HG03457 (cell line): ENCODE data around the gene CDCA5.
"Not testable (repeated sequence)": the region's sequence is repeated elsewhere in the genome, so short reads cannot be mapped to it uniquely, and the experiment has no call there.

Source experiments
- ATAC-seq: cut with Tn5 transposase; IDR thresholded peaks from one replicate; pipeline ENCODE4 v1.9.1; 2021; ENCODE audit warnings: moderate number of reproducible peaks; ENCODE audit not compliant: unreplicated experiment

CDCA5 gene

DNA sequence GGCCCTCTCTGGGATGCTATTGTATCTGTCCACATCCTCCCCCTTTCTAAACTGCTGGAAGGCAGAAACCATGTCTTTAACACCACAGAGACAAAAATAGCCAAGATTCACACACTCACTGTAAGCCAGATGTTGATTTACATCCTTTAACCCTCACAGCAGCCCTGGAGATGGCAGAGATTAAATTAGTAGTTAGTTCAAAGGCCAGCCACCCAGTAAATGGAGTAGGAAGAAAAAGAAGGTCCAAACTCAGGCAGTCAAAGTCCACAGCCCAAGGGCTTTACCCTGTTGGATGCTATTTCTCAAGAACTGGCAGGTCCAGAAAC is 35.8 kb upstream of the CDCA5 start:
- ATAC-seq: no peak

DNA sequence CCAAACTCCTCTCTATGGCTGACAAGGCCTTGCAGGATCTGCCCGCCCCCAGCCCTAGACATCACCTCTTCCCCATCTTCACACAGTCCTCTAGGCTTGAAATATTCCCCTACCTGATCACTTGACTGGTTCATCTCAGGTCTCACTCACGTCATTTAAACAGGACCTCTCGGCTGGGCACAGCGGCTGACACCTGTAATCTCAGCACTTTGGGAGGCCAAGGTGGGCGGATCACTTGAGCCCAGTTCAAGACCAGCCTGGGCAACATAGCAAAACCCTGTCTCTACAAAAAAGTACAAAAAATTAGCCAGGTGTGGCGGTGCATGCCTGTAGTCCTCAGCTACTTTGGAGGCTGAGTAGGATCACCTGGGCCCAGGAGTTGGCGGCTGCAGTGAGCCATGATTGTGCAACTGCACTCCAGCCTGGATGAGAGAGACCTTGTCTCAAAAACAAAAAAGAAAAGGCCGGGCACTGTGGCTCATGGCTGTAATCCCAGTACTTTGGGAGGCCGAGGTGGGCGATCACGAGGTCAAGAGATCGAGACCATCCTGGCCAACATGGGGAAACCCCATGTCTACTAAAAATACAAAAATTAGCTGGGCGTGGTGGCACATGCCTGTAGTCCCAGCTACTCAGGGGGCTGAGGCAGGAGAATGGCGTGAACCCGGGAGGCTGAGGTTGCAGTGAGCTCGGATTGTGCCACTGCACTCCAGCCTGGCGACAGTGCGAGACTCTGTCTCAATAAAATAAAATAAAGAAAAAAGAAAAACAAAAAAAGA is 35.2 kb upstream of the CDCA5 start:
- ATAC-seq: not testable (repeated sequence)

DNA sequence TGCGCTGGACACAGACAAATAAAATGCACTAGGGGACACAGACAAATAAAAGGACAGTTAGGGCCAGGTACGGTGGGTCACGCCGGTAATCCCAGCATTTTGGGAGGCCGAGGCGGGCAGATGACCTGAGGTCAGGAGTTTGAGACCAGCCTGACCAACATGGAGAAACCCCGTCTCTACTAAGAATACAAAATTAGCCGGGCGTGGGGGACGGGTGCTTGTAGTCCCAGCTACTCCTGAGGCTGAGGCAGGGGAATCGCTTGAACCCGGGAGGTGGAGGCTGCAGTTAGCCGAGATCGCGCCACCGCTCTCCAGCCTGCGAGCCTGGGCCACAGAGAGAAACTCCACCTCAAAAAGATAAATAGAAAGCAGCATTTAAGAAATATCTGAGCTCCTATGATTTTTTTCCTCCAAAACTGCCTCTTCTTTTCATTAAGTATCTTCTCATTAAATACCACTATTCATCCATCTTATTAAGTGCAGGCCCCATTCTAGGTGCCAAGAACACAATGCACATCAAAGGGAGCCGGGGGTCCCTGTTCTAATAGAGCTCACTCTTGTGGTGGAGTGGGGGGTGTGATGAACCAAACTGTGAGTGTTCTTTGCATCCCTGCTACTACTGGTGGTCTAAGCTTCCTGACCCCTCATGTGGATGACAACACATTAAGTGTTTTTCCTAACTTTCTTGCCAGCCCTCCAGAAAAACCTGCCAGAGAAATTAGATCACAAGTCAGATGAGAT is 34.4 kb upstream of the CDCA5 start:
- no peak for ATAC-seq

DNA sequence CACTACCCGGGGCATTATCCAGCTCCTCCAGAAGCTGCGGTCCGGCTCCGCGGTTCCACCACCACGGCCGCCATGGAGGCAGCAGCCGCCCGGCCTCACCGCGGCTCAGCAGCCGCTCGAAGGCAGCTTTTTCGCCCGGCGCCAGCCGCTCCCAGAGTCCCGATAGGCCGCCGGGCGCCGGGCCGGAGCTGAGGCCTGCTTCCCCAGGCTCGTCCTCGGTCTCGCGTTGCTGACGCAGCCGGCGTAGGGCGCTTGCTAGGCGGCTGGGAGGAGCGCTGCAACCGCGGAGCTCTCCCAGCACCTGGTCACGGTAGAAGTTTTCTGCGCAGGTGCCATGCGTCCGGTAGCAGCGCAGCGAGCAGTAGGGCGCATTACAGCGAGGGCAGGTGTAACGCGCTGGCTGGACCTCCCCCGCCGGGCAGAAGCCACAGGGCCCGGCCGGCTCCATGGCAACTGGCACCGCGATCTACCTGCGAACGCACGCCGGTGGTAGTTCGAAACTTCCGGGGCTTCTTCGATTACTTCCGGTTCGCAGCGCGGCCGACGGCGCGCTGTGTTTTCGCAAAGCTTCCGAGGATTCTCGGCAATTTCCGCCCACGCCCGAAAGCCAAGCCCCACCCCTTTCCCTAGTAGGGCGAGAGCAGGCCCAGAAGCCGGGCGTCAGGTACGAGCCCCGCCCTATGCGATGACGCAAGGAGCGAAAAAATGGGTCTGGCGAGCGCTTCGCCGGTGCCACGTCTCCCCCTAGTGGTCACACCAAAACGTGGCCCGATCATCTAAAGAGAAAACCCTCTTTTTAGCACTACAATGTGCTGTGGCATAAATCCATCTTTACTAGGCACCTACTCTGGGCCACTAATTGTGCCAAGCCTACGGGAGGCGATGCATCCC is 33.6 kb upstream of the CDCA5 start, which contains the start of gene ZNHIT2:
Gene ZNHIT2, minus strand, starts transcription at position 496 of the 891 bp plus-strand sequence. Its CDS starts 48 bp downstream, at position 448.
- ATAC-seq: peak; percentile 42

DNA sequence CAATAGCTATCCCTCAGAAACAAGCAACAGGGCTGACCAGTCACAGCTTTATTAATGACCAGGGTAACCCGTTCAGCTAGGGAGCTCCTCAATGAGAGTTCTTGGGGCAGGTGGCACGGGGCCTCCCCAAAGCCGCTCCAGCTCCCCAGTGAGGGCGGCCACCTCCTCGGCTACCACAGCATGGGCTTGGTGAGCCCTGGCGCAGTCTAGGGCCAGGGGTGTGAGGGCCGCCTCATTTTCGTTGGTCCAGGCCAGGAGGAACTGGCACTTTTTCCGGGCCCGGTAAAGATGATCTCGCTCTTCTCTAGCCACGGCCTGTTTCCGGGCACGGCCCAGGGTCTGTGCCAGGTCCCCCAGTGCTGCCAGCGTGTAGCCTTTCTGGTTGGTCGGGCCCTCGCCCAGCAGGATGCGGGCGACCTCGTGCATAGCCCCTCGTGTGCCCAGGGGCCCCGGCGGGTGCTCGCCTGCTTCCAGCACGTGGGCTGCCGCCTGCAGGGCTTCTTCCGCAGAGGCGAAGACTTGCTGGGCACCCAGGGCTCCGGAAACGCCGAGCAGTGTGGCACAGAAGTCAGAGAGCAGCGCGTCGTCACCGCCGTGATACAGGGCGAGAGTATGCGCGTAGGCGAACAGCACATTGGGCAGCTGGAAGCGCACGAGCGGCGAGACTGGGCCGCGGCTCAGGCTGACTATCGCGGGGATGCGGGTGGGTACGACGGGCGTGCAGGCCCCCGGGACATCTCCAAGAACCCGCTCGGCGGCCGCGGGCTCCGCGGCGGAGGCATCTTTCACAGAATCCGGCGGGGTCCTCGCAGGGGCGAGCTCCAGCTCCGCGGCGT is 32.7 kb upstream of the CDCA5 start:
- no peak for ATAC-seq

DNA sequence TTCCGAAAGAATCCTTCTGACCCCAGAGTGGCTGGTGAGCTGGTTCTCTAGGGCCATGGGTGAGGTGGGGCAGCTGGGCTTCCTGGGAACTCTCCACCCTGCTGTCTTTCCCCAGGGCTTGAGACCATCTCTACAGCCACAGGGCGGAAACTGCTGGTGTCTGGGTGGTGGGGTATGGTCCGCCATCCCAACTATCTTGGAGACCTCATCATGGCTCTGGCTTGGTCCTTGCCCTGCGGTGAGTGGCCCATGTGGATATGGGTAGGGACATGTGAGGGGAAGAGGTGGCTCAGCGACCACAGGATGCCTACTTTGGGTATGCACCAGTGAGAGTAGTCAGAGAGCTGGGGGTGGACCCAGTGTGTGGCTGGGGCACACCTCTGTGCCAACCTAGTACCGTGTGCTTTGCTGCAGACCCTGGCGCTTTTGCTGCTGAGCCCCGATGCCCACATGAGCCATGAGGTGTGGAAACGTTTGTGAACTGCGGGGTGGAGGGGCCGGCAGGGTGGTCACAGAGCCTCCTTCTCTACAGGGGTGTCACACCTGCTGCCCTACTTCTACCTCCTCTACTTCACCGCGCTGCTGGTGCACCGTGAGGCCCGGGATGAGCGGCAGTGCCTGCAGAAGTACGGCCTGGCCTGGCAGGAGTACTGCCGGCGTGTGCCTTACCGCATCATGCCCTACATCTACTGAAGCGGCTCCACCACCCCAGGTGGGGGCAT is 31.7 kb upstream of the CDCA5 start:
- no peak for ATAC-seq

DNA sequence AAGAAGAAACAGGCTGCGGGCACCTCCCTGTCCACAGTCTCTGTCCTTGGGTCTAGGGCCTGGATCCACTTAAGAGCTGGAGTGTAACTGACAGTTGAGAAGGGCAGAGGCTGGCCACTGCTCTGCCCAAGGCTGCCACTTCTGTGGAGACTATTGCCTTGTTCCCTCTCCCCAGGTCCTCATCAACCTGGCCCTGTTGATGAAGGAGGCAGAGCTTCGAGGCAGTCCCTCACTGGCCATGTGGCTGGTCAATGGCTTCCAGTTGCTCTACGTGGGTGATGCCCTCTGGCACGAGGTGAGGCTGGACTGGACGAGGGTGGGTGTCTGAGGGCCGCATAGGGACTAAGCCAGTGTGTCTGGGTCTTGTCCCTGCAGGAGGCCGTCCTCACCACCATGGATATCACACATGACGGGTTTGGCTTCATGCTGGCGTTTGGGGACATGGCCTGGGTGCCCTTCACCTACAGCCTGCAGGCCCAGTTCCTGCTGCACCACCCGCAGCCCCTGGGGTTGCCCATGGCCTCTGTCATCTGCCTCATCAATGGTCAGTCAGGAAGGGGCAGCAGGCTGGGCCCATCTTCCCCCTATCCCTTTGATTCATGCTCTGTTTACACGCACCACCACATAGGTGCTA is 30.8 kb upstream of the CDCA5 start:
- ATAC-seq: no peak

DNA sequence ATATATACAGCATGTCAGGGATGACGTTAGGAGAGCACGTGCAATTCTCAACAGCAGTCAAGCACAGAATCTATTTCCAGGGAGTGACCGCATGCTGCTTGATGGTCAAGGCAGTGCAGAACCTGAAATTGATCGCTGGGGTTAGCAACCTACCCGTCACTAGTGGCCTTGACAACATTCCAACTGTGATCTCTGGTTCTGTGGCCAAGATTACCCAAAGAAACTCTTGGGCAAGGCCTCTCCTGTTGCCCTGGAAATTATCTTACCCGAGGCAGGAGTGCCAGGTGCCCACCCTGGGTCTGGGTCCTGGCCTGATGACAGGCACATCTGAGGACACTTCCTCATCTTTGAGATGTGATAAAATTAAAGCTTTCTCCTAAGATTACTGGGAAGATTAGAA is 30.0 kb upstream of the CDCA5 start:
- ATAC-seq: no peak

DNA sequence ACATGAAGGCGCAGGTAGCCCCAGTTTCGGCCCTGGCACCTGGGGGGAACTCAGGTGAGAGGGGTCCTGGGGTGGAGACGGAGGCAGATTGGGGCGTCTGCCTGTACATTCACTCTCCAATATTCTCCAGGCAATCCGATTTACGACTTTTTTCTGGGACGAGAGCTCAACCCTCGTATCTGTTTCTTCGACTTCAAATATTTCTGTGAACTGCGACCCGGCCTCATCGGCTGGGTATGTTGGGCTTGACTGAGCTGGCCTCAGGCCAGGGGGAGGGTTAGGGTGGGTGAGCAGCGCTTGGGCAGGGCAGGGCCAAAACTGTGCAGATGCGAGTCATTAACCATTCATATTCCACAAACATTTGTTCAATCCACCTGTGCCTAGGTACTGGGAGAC is 29.5 kb upstream of the CDCA5 start:
- ATAC-seq: no peak

DNA sequence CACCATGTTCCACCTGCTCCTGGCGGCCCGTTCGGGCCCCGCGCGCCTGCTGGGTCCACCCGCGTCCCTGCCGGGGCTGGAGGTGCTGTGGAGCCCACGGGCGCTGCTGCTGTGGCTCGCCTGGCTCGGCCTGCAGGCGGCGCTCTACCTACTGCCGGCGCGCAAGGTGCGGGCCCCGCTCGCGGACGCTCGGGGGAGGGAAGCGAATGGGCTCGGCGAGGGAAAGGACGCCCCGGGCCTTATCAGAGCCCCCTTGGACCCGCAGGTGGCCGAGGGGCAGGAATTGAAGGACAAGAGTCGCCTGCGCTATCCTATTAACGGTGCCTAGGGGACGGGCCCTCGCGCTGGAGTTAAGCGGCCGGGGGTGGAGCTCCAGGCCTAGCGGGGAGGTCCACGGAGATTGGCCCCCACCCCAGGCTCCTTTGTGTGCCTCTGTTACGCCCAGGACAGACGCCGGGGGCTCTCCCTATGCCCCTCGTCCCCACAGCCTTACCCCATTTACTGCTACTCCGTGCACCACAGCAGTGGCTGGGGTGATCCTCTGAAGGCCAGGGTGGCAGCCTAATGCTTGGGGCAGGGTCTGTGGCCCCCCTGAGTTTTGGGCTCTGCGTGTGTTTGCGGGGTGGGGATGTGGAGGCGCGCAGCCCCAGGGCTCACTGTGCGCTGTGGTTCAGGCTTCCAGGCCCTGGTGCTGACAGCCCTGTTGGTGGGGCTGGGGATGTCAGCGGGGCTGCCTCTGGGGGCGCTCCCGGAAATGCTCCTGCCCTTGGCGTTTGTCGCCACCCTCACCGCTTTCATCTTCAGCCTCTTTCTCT is 28.9 kb upstream of the CDCA5 start:
- ATAC-seq: no peak

DNA sequence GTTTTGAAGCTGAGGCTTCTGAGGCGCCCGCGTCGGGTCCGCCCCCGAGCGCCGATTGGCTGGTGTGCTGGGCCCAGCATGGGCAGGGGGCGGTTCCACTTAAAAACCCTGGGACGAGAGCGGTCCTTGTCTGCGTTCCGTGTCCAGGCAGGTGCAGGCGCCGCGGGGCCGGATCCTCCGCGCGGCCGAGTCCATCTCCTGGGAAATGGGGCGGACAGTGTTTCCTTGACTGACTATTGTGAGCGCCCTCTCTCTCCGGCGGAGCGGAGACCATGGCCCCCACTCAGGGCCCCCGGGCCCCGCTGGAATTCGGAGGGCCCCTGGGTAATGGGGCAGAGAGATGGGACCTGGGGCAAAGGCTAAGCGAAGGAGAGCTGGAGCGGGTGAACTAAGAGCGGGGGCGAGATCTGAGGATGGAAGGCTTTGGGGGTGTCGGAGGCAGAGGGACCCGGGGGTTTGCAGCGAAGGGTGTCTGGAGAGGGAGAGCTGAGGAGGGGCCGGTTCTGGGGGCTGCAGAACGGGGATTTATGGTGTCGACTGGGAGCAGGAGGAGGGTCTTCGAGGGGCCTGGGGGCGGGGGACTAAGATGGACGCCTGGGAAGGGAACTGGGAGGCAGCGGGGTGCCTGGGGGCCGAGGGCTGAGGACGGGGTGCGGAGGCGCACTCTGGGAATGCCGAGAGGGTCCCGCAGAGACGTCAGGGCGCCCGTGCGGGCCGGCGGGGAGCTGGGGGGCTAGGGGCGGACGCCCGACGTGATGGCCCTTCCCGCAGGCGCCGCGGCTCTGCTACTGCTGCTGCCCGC is 28.1 kb upstream of the CDCA5 start, which contains the start of gene TM7SF2:
Gene TM7SF2, plus strand, starts transcription at position 129 of the 802 bp plus-strand sequence. Its CDS starts 144 bp downstream, at position 273.
- ATAC-seq: peak; percentile 38

DNA sequence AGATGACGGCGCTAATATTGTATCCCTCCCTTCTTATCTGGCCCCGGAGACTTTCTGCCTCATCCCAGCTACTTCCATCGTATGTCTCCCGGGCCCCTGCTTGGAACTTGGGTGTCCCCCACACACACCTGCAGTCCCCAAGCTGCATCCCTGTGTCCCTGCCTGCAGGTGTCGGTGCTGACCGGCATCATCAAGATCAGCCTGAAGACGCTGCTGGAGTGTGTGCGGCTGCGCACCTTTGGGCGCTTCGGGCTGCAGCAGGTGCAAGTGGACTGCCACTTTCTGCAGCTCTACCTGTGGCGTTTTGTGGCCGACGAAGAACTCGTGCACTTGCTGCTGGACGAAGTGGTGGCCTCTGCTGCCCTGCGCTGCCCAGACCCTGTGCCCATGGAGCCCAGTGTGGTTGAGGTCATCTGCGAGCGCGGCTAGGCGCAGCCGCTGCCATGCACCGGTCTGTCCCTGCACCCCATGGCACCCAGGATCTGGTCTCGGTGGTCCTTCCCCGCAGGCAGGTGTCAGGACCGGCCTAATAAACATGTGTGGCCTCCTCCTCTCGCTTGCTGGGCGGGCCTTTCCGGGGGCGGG is 27.4 kb upstream of the CDCA5 start:
- ATAC-seq: no peak

DNA sequence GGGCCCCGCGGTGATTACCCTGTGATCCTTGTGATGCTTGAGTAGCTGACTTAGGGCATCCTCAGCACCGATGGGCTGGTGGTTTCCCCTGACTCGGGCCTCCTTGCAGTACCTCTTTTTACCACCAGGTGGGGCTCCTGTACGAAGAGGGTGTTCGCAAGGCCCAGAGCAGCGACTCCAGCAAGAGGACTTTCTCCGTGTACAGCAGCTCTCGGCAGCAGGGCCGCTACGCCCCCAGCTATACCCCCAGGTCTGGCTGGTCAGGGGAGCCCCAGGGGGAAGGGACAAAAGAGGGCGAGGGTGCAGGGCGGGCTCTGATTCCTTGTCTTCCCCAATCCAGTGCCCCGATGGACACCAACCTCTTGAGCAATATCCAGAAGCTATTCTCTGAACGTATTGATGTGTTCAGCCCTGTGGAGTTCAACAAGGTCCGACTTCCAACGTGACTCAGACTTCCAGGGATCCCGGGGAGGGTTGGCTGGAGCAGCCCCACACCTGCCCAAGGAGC is 26.6 kb upstream of the CDCA5 start:
- no peak for ATAC-seq

DNA sequence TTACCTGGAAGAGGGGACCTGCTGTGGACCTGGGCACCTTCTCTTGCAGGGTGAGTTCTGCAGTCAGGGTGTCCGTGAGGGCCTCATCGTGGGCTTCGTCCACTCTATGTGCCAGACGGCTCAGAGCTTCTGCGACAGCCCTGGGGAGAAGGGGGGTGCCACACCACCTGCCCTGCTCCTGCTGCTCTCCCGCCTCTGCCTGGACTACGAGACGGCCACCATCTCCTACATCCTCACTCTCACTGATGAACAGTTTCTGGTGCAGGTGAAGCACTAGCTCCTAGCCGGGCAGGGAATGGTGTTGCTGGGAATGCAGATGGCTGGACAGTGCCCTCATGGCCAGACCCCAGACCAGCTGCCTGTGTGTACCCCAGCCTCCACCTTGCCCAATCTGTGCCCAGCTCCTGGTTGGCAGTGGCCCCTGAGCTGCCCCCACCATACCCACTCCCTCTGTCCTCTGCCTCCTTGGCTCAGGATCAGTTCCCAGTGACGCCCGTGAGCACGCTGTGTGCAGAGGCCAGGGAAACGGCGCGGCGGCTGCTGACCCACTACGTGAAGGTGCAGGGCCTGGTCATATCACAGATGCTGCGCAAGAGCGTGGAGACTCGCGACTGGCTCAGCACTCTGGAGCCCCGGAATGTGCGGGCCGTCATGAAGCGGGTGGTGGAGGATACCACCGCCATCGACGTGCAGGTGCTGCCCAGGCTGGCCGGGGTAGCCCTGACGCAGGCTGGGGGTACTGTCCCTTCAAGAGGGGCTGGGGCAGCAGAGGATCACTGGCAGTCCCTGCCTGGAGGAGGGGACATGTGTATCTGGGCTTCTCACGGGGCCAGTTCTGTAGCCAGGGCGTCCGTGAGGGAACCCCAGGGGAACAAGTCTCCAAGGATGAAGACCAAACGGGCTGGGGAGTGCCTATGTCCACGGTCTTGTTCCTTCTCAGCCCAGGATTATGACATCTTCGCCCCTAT is 25.7 kb upstream of the CDCA5 start:
- no peak for ATAC-seq

DNA sequence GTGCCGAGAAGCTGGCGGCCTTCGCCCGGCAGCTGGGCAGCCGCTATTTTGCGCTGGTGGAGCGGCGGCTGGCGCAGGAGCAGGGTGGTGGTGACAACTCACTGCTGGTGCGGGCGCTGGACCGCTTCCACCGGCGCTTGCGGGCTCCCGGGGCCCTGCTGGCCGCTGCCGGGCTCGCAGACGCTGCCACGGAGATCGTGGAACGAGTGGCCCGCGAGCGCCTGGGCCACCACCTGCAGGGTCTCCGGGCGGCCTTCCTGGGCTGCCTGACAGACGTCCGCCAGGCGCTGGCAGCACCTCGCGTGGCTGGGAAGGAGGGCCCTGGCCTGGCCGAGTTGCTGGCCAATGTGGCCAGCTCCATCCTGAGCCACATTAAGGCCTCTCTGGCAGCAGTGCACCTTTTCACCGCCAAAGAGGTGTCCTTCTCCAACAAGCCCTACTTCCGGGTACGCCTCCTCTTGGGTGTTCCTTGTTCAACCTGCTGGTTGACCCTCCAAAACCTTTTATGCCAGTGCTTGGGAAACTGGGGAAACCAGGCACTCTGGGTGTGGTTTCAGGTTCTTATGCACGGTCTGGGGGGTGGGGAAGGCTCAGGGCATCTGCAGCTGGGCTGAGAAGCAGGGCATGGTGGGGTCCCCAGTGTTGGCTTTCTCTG is 24.8 kb upstream of the CDCA5 start:
- ATAC-seq: no peak
